Psoas muscle (tissue), 8 donors: ENCODE measurements around the gene WNT16. TPM values are rescaled to one million over a fixed set of nuclear protein-coding genes. Genes with fewer than 3 reads are reported as not detected.

Source experiments
- ATAC-seq, 4 donors: fragments of 200-7000 bp; cut with Tn5 transposase; one replicate each; pipeline ENCODE4 v1.9.1; 2020; ENCODE audit warnings: moderate library complexity in 3 of 4, mild to moderate bottlenecking in 2 of 4
- DNase-seq, 2 donors: peaks; one replicate each; pipeline ENCODE4 v3.0.0-alpha.2; 2020
- H3K27ac ChIP-seq: fragments of 200-600 bp; one replicate; pipeline ENCODE4 v1.8.0; 2022
- H3K27me3 ChIP-seq, 3 donors: fragments of 200-600 bp in 1 of 3; one replicate each; pipeline versions ENCODE4 v1.6.1 to v1.8.0; 2013 to 2022; ENCODE audit warnings: low read length in 2 of 3, mild to moderate bottlenecking in 2 of 3, moderate library complexity in 1 of 3; ENCODE audit not compliant: insufficient read depth in 3 of 3
- H3K36me3 ChIP-seq, 2 donors: fragments of 200-600 bp in 1 of 2; one replicate each; pipeline versions ENCODE4 v1.6.1 to v1.8.0; 2013 to 2022; ENCODE audit warnings: low read depth in 1 of 2, mild to moderate bottlenecking in 1 of 2, moderate library complexity in 1 of 2; ENCODE audit not compliant: insufficient read depth in 1 of 2
- H3K4me1 ChIP-seq: fragments of 200-600 bp; one replicate; pipeline ENCODE4 v1.8.0; 2022
- H3K4me3 ChIP-seq: fragments of 200-600 bp; one replicate; pipeline ENCODE4 v1.8.0; 2022; ENCODE audit warnings: mild to moderate bottlenecking
- H3K9me3 ChIP-seq: fragments of 200-600 bp; one replicate; pipeline ENCODE4 v1.8.0; 2022
- WGBS, 3 donors: extraction: QIAGEN DNeasy Blood & Tissue Kit; methylation state at CpG; one replicate each; pipeline versions ENCODE4 v1.1.6 to v1.1.7; 2013; 5-methylcytosine and 5-hydroxymethylcytosine counted together
- intact Hi-C, 2 donors: fragments of 100-400 bp; cut with DNase I; formaldehyde crosslinking; loops; one replicate each; pipeline versions ENCODE4 v1.11.0 to v1.14.2; 2022
- polyA plus RNA-seq, 3 donors: library from polyadenylated mRNA; stranded (reverse); fragments of 200-250 nt; gene quantifications; one replicate each; pipeline ENCODE4 v1.2.3, GENCODE V29; 2013
- total RNA-seq, 4 donors: library from RNA; stranded (reverse); fragmentation: NEBNext Ultra II Directional in 2 of 4; extraction: Animal tissue kit (Norgen Biotek cat#: 25700) in 2 of 4; gene quantifications; one replicate each; pipeline versions ENCODE4 v1.2.1 to v1.2.4, GENCODE V29; 2021 to 2023
- TF ChIP-seq, protein P1 (sequence below): fragments of 200-600 bp; IDR thresholded peaks from one replicate; pipeline ENCODE4 v1.8.0; 2022; ENCODE audit warnings: antibody characterized with exemption
- donor health status: healthy with polysubstance abuse.
- donor health status: DM: no; HTN: no; CAD: no; lungs with moderate emphysema.
- donor health status: Bipolar disorder and iron deficiency.
- donor health status: healthy.
- donor health status: DM: yes; HTN: yes; CAD: no.
- donor health status: DM: no; HTN: no; CAD: no.
- donor health status: DM: no; HTN: no; CAD: no.
- donor health status: DM: yes; HTN: yes; CAD: no.

WNT16 gene
- total and polyA plus RNA-seq, 7 donors = 0.22 TPM; not detected in 6

DNA sequence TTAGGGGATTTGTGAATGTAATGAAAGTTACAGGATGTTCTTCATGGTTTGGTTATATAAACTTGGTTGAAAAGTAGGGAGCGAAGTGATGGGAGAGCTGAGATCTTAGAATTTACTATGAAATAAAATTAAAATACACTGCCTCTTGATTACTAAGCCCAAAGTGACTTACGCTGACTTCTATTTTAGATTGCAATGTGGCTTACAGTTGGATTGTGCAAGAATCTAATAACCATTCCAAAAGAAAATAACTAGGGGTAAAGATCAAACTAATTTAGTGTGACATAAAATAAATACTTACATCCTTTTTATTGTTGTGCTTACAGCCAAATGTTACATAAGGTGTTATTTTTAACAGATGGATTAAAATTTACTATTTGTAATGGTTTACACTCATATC, 15.3 kb downstream of the WNT16 start:
- ATAC-seq = peak in 2 of 4 donors; percentile 17 to 52
- peaks cover 3% of the 10 kb centered on the region for H3K4me1 ChIP-seq
- no peaks in the 10 kb centered on the region for H3K27me3 ChIP-seq
- peaks cover 0 to 5% of the 10 kb centered on the region in 2 donors for H3K36me3 ChIP-seq
- no peak overlapping the region for H3K27ac ChIP-seq
- DNase-seq = no peak
- 64 to 81% (median 70%) methylated on average over 2 of the region's 2 CpGs for WGBS, 3 donors
- intact Hi-C loops = no loop called here
- H3K4me3 ChIP-seq = no peak overlapping the region
- TF ChIP-seq, protein P1, sequence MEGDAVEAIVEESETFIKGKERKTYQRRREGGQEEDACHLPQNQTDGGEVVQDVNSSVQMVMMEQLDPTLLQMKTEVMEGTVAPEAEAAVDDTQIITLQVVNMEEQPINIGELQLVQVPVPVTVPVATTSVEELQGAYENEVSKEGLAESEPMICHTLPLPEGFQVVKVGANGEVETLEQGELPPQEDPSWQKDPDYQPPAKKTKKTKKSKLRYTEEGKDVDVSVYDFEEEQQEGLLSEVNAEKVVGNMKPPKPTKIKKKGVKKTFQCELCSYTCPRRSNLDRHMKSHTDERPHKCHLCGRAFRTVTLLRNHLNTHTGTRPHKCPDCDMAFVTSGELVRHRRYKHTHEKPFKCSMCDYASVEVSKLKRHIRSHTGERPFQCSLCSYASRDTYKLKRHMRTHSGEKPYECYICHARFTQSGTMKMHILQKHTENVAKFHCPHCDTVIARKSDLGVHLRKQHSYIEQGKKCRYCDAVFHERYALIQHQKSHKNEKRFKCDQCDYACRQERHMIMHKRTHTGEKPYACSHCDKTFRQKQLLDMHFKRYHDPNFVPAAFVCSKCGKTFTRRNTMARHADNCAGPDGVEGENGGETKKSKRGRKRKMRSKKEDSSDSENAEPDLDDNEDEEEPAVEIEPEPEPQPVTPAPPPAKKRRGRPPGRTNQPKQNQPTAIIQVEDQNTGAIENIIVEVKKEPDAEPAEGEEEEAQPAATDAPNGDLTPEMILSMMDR = no peak
- no peaks in the 10 kb centered on the region for H3K9me3 ChIP-seq

DNA sequence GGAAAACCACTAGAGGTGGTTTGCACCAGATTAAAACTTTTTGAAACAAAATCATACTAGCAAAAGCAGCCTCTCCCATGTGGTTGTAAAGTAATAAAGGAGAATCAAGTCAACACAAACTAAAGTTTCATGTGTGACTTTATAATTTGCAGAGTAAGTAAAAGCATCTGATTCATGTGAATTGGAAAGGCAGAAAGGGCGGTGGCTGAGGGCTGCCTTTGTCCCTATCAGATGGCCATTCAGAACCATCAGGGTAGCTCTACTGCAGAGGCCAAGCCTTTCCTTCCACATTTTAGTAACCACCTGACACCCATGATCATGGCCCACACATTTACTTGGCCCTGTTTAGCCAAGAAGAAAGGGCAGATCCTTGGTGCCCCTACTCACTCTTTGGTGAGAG, 15.7 kb downstream of the WNT16 start:
- intact Hi-C loops = no loop called here
- no peak overlapping the region for H3K27ac ChIP-seq
- ATAC-seq (no peak), DNase-seq (no peak)
- H3K36me3 ChIP-seq = peaks cover 0 to 5% of the 10 kb centered on the region in 2 donors
- H3K27me3 ChIP-seq = no peaks in the 10 kb centered on the region
- WGBS, 3 donors = 90 to 95% (median 91%) methylated on average over 1 of the region's 1 CpG
- TF ChIP-seq, protein P1 = no peak
- H3K9me3 ChIP-seq = no peaks in the 10 kb centered on the region
- H3K4me3 ChIP-seq = no peak overlapping the region
- H3K4me1 ChIP-seq = peaks cover 3% of the 10 kb centered on the region

DNA sequence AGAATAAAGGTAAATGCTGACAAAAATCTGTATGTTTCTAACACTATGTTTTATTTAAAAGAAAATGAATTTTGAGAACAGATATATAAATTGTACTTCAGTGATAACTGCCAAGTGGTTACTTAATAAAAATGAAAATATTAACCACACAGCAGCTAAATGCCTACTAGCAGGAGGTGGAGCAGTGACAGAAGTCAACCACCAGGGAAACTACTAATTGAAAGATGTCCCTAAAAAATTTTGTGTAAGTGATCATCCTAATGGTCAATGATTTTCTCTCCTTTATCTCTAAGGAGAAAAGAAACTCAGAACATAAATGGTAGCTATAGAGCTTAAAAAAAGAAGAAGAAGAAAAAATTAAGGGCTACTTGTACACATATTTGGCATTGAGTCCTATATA, 22.9 kb downstream of the WNT16 start:
- no peak for DNase-seq
- TF ChIP-seq, protein P1 = no peak
- Histone ChIP-seq H3K4me3 (no peak overlapping the region), H3K4me1 (no peaks in the 10 kb centered on the region), H3K27me3 (no peaks in the 10 kb centered on the region), H3K36me3 (peaks cover 0 to 21% of the 10 kb centered on the region in 2 donors), H3K27ac (no peak overlapping the region), H3K9me3 (no peaks in the 10 kb centered on the region)
- ATAC-seq = no peak
- intact Hi-C loops = no loop called here

DNA sequence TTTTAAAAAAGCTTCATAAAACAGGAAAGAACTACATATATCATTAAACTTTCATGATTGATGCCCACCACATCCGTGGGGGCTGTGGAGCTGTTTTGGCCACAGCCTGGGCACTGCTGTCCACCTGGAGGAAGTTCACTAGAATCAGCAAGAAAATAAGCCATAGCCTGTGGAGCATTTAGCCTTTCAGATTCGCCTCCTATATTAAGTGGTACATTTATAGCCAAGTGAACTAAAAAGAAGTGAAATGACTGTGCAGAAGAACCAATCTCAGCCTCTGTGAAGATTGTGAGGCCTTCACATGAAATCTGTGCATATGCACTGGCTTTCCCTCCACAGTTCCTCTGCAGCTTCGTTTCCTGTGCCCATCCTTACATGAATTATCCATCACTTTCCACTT, 23.5 kb downstream of the WNT16 start:
- no peak for DNase-seq
- H3K36me3 ChIP-seq = peaks cover 0 to 23% of the 10 kb centered on the region in 2 donors
- no peaks in the 10 kb centered on the region for H3K27me3 ChIP-seq
- TF ChIP-seq, protein P1 = no peak
- no peak overlapping the region for H3K27ac ChIP-seq
- no peaks in the 10 kb centered on the region for H3K9me3 ChIP-seq
- ATAC-seq = no peak
- 64 to 91% (median 82%) methylated on average over 3 of the region's 3 CpGs for WGBS, 3 donors
- H3K4me3 ChIP-seq = no peak overlapping the region
- H3K4me1 ChIP-seq = no peaks in the 10 kb centered on the region
- intact Hi-C loops = no loop called here

DNA sequence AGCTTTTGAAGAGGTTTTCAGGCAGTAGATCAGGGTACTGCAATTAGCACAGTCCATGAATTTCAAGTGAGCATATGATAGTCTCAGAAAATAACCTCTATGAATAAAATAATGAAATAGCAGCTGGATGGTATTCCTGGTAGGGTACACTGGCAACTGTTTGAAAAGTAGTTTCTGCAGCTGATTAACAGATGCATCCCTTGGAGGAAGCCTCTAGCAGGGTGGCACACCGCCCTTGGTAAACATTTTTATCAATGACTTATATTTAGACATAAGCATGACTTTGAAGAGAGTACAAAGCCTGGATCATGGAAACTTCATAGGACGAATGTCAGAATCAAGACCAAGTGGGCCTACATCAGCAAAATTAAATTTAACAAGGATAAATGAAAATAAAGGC, 26.8 kb downstream of the WNT16 start:
- Histone ChIP-seq H3K4me1 (no peaks in the 10 kb centered on the region), H3K9me3 (no peaks in the 10 kb centered on the region), H3K27ac (no peak overlapping the region), H3K4me3 (no peak overlapping the region), H3K27me3 (no peaks in the 10 kb centered on the region), H3K36me3 (peaks cover 0 to 55% of the 10 kb centered on the region in 2 donors)
- no peak for ATAC-seq
- DNase-seq = no peak
- TF ChIP-seq, protein P1 = no peak
- intact Hi-C loops = no loop called here
- 89 to 95% (median 92%) methylated on average over 2 of the region's 2 CpGs for WGBS, 3 donors
